ENCODE measurements around the gene SORCS3. TPM values are rescaled to one million over a fixed set of nuclear protein-coding genes. Genes with fewer than 3 reads are reported as not detected.

Gene SORCS3
- total and polyA plus RNA-seq, 2 of the 13 experiments (the other 11 are each of a cell fraction or from before 2014, with no cell fraction given) = 0.07 TPM; not detected in 1

- Histone ChIP-seq H3K4me3 (replicated peaks in 1 of 3; ENCODE audit: insufficient read depth in 1 of 3, low read depth in 2 of 3, low read length in 3 of 3) (no peak overlapping the region), H3K79me2 (ENCODE audit: insufficient read depth, low read length) (no peaks in the 10 kb centered on the region), H3K9ac (ENCODE audit: insufficient read depth, low read depth, low read length) (no peak overlapping the region), H3K9me3 (ENCODE audit: low read length) (no peaks in the 10 kb centered on the region), H2AFZ (ENCODE audit: low read length) (no peak overlapping the region), H3K4me1 (ENCODE audit: insufficient read depth, low read length) (no peaks in the 10 kb centered on the region), H4K20me1 (ENCODE audit: insufficient read depth, low read length) (no peaks in the 10 kb centered on the region), H3K27me3 (ENCODE audit: control insufficient read depth in 1 of 2, insufficient read depth in 2 of 2, low read length in 2 of 2) (no peaks in the 10 kb centered on the region), H3K36me3 (replicated peaks in 1 of 2; ENCODE audit: control insufficient read depth in 1 of 2, insufficient read depth in 2 of 2, low read length in 2 of 2) (no peaks in the 10 kb centered on the region), H3K4me2 (ENCODE audit: low read depth, low read length) (no peak overlapping the region), H3K27ac (ENCODE audit: extremely low read length, insufficient read depth, low read length) (no peak overlapping the region)
- no TSS peak for BruUV-seq (replicated peaks)
- FAIRE-seq (no peak), DNase-seq (ENCODE audit: low spot score) (no peak), ATAC-seq (no peak)
- in situ Hi-C loops (cut with HindIII; ENCODE audit: extremely low pct_ligation_motif_present, low pct_unique_long_range_greater_than_20kb) (no loop called here), intact Hi-C loops (cut with micrococcal nuclease; ENCODE audit: unreplicated experiment) (no loop called here)
- POLR2A ChIA-PET = no interaction called here
- WGBS (ENCODE audit: low lambda C conversion rate) = 3% methylated on average over 3 of the region's 3 CpGs
- CTCF ChIA-PET (ENCODE audit: low intra/inter-chr PET ratio, low total read pairs) = no interaction called here
- TF ChIP-seq POLR2A (IDR thresholded peaks at IDR 0.05; ENCODE audit: insufficient read depth in 1 of 2, low read depth in 2 of 2, low read length in 2 of 2) = no peak
- TF ChIP-seq LCORL (IDR thresholded peaks at IDR 0.05) = peak; percentile 74
- no peak for TF ChIP-seq LCORL (CRISPR knock-in tag; IDR thresholded peaks at IDR 0.05)
- TF ChIP-seq IRF9 (CRISPR knock-in tag; IDR thresholded peaks at IDR 0.05; ENCODE audit: borderline replicate concordance) = no peak
Observed at GRCh38 chr10:104910712-104911111, 269.6 kb downstream of the SORCS3 start.

- Histone ChIP-seq H3K4me1 (ENCODE audit: insufficient read depth, low read length) (no peaks in the 10 kb centered on the region), H2AFZ (ENCODE audit: low read length) (no peak overlapping the region), H3K4me2 (ENCODE audit: low read depth, low read length) (no peak overlapping the region), H3K27me3 (ENCODE audit: control insufficient read depth in 1 of 2, insufficient read depth in 2 of 2, low read length in 2 of 2) (no peaks in the 10 kb centered on the region), H3K79me2 (ENCODE audit: insufficient read depth, low read length) (no peaks in the 10 kb centered on the region), H4K20me1 (ENCODE audit: insufficient read depth, low read length) (no peaks in the 10 kb centered on the region), H3K36me3 (replicated peaks in 1 of 2; ENCODE audit: control insufficient read depth in 1 of 2, insufficient read depth in 2 of 2, low read length in 2 of 2) (no peaks in the 10 kb centered on the region), H3K9ac (ENCODE audit: insufficient read depth, low read depth, low read length) (no peak overlapping the region), H3K27ac (ENCODE audit: extremely low read length, insufficient read depth, low read length) (no peak overlapping the region), H3K4me3 (replicated peaks in 1 of 3; ENCODE audit: insufficient read depth in 1 of 3, low read depth in 2 of 3, low read length in 3 of 3) (no peak overlapping the region), H3K9me3 (ENCODE audit: low read length) (no peaks in the 10 kb centered on the region)
- no peak for TF ChIP-seq MXI1 (IDR thresholded peaks at IDR 0.05; ENCODE audit: borderline replicate concordance, low read depth, low read length)
- no peak for TF ChIP-seq HOXA3 (CRISPR knock-in tag; IDR thresholded peaks at IDR 0.05)
- peak; percentile 85 to 94 for TF ChIP-seq MAFK (conservative IDR thresholded peaks at IDR 0.05 in 1 of 2, IDR thresholded peaks at IDR 0.05 in 1 of 2; ENCODE audit: low read length in 2 of 2)
- no peak for TF ChIP-seq MAZ (IDR thresholded peaks at IDR 0.05; ENCODE audit: borderline replicate concordance, low read depth, low read length)
- no peak for TF ChIP-seq MAZ (CRISPR knock-in tag; IDR thresholded peaks at IDR 0.05; ENCODE audit: low read depth)
- TF ChIP-seq MAFF (IDR thresholded peaks at IDR 0.05; ENCODE audit: low read depth, low read length) = peak; percentile 90
- ChIA-PET POLR2A (no interaction called here), CTCF (ENCODE audit: low intra/inter-chr PET ratio, low total read pairs) (no interaction called here)
- WGBS (ENCODE audit: low lambda C conversion rate) = 0% methylated on average over 2 of the region's 2 CpGs
- in situ Hi-C loops (cut with HindIII; ENCODE audit: extremely low pct_ligation_motif_present, low pct_unique_long_range_greater_than_20kb) = no loop called here
- intact Hi-C loops (cut with micrococcal nuclease; ENCODE audit: unreplicated experiment) = no loop called here
- no peak for FAIRE-seq
- no TSS peak for BruUV-seq (replicated peaks)
- ATAC-seq = no peak
- DNase-seq (ENCODE audit: low spot score) = no peak
Observed at GRCh38 chr10:104913390-104913789, 272.3 kb downstream of the SORCS3 start.

All from HepG2 (cell line).